GM03348 (cell line): ENCODE data around the gene ZBTB7C.

Experiments used
- DNase-seq: peaks from one replicate; pipeline ENCODE4 v3.0.0; 2012; ENCODE audit warnings: low spot score

ZBTB7C gene

GRCh38 chr18:48138210-48138609, 271.0 kb downstream of the ZBTB7C start:
- DNase-seq, result no peak

- no peak for DNase-seq
Measured at GRCh38 chr18:48137374-48138081, 271.7 kb downstream of the ZBTB7C start.

- DNase-seq, result peak; percentile 24
Measured at GRCh38 chr18:48136827-48137373, 272.3 kb downstream of the ZBTB7C start.

- peak; percentile 22 for DNase-seq
Measured at GRCh38 chr18:48136051-48136826, 272.9 kb downstream of the ZBTB7C start.

GRCh38 chr18:48135436-48135966, 273.7 kb downstream of the ZBTB7C start:
- no peak for DNase-seq

- DNase-seq, result no peak
Measured at GRCh38 chr18:48134609-48135008, 274.6 kb downstream of the ZBTB7C start.

GRCh38 chr18:48133671-48134251, 275.4 kb downstream of the ZBTB7C start:
- DNase-seq, result no peak

- no peak for DNase-seq
Measured at GRCh38 chr18:48132797-48133655, 276.2 kb downstream of the ZBTB7C start.

GRCh38 chr18:48131042-48131441, 278.1 kb downstream of the ZBTB7C start:
- no peak for DNase-seq

GRCh38 chr18:48129621-48130082, 279.5 kb downstream of the ZBTB7C start:
- DNase-seq, result no peak

GRCh38 chr18:48127606-48128005, 281.6 kb downstream of the ZBTB7C start:
- no peak for DNase-seq

- no peak for DNase-seq
Measured at GRCh38 chr18:48126240-48126639, 282.9 kb downstream of the ZBTB7C start.

GRCh38 chr18:48125724-48126123, 283.5 kb downstream of the ZBTB7C start:
- DNase-seq, result no peak

GRCh38 chr18:48124857-48125626, 284.1 kb downstream of the ZBTB7C start:
- no peak for DNase-seq

GRCh38 chr18:48123941-48124340, 285.2 kb downstream of the ZBTB7C start:
- DNase-seq, result no peak

GRCh38 chr18:48123324-48123723, 285.9 kb downstream of the ZBTB7C start:
- DNase-seq, result no peak

GRCh38 chr18:48122816-48123215, 286.4 kb downstream of the ZBTB7C start:
- DNase-seq, result no peak

GRCh38 chr18:48122376-48122775, 286.8 kb downstream of the ZBTB7C start:
- DNase-seq, result no peak

- DNase-seq, result no peak
Measured at GRCh38 chr18:48121752-48122151, 287.4 kb downstream of the ZBTB7C start.

- no peak for DNase-seq
Measured at GRCh38 chr18:48119204-48119603, 290.0 kb downstream of the ZBTB7C start.
